ENCODE data around the gene JARID2.

JARID2 gene

DNA sequence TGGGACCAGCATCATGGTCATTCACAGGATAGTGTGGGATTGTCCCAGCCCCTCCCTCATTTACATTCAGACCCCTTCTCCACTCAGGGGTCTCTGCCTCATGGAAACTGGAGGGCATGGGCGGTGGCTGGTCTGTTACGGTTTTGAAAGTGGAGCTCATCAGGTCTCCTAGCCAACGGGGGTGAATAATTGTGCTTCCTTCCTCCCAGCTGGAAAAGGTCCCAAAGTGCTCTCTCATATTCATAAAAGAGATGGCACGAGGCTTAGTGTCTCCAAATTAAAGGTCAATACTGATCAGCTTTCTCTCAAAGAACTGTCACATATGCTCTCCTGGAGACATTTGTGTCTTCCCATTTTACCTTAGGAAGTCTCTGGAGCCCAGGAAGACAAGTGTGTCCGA lies 19.9 kb downstream of the JARID2 start:
- no peak overlapping the region for H3K4me3 ChIP-seq (ENCODE audit: low read depth, low read length)
- DNase-seq (ENCODE audit: low read depth), result no peak
- TF ChIP-seq, protein P1, sequence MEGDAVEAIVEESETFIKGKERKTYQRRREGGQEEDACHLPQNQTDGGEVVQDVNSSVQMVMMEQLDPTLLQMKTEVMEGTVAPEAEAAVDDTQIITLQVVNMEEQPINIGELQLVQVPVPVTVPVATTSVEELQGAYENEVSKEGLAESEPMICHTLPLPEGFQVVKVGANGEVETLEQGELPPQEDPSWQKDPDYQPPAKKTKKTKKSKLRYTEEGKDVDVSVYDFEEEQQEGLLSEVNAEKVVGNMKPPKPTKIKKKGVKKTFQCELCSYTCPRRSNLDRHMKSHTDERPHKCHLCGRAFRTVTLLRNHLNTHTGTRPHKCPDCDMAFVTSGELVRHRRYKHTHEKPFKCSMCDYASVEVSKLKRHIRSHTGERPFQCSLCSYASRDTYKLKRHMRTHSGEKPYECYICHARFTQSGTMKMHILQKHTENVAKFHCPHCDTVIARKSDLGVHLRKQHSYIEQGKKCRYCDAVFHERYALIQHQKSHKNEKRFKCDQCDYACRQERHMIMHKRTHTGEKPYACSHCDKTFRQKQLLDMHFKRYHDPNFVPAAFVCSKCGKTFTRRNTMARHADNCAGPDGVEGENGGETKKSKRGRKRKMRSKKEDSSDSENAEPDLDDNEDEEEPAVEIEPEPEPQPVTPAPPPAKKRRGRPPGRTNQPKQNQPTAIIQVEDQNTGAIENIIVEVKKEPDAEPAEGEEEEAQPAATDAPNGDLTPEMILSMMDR (IDR thresholded peaks at IDR 0.05; ENCODE audit: low read depth, low read length), result no peak

DNA sequence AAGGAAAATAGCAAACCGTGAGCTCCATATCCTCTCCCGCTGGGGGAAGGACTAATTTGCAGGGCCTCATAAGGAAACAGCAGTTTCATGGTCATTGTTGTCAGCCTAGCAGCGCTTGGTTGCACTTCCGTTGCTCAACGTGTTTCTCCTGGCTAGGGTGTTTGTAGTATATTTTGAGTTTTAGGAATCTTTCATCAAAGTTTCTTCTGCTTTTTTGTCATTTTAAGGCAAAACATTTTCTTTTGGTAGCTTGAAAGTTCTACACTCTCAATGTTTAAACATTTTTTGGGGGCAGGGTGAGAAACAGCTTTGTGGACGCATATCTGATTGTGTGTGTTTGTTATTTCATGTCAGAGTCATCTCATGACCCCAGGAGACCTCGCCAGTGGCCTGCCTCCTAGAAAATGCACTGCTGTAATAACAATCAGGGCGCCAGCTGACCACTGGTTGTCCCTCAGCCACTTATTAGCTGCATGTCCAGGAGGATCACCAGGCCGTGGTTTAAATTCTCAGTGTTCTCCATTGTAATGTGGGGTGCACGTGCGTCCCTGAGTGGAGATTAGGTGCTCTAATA lies 20.6 kb downstream of the JARID2 start:
- TF ChIP-seq MYC (IDR thresholded peaks at IDR 0.05; ENCODE audit: low read depth, low read length), result 0 out of 2 replicates have a peak, but pooled peaks have one; percentile 18
- TF ChIP-seq, protein P1 (IDR thresholded peaks at IDR 0.05; ENCODE audit: low read depth, low read length), result no peak
- DNase-seq (ENCODE audit: low read depth), result peak; percentile 42
- no peak overlapping the region for H3K4me3 ChIP-seq (ENCODE audit: low read depth, low read length)

DNA sequence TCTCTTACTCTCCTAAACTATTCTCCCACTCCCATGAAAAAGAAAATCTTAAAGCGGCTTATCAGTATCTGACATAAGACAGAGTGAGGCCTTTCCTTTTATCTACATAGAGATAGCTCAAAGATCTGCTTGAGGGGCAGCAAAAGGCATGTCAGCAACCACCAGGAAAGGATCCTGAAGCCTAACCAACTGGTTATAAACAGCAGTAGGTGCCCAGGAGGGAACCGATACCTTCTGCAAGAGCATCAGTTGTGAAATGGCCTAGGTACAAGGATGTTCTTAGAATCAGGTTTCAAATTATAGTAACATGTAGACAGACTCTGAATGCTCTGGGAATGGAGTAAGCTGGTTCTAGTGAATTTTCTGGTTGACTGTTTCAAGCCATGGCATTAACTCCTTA lies 21.4 kb downstream of the JARID2 start:
- DNase-seq (ENCODE audit: low read depth), result no peak
- H3K4me3 ChIP-seq (ENCODE audit: low read depth, low read length), result no peak overlapping the region
- TF ChIP-seq POLR2A (IDR thresholded peaks at IDR 0.05; ENCODE audit: extremely low read depth, insufficient read length), result no peak
- TF ChIP-seq MYC (IDR thresholded peaks at IDR 0.05; ENCODE audit: low read depth, low read length), result no peak
- TF ChIP-seq, protein P2, sequence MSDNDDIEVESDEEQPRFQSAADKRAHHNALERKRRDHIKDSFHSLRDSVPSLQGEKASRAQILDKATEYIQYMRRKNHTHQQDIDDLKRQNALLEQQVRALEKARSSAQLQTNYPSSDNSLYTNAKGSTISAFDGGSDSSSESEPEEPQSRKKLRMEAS (IDR thresholded peaks at IDR 0.05; ENCODE audit: low read depth, low read length), result no peak
- TF ChIP-seq, protein P1 (IDR thresholded peaks at IDR 0.05; ENCODE audit: low read depth, low read length), result no peak

DNA sequence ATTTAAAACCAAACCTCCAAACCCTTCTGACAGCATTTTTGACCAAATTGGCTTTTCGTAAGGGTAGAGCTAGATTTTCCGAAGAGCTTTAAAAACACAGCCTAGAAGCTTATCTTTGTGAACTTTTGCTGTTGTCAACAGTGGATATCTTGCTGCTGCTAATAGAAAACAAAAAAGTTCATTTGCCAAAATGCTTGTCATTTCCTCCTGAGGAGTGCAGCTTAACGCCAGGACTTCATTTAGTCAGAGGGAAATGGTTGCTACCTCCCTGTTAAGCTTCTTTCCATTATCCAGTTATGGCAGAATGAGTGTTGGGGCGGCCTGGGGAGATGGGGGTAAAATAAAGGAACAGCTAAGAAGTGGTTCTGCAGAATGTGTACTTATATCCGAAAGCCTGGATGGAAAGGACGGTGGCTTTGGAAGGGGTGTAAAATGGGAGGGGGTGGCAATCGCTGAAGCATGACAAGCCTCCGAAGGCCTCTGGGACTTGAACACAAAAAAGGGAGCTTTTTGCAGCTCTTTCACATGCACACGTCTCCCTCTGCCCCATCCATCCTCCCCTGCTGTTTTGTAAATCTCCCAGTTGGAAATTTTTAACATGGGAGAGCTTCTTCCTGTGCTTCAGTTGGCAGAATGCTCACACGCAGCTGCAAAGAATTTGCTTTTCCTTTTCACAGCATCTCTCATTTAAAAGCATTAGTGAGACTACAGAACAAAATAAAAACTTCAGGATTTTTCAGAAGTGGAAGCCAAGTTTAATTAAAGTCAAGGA lies 22.5 kb downstream of the JARID2 start:
- no peak overlapping the region for H3K4me3 ChIP-seq (ENCODE audit: low read depth, low read length)
- DNase-seq (ENCODE audit: low read depth), result no peak
- TF ChIP-seq POLR2A (IDR thresholded peaks at IDR 0.05; ENCODE audit: extremely low read depth, insufficient read length) (no peak), MYC (IDR thresholded peaks at IDR 0.05; ENCODE audit: low read depth, low read length) (no peak)
- TF ChIP-seq, protein P1 (IDR thresholded peaks at IDR 0.05; ENCODE audit: low read depth, low read length), result no peak
- TF ChIP-seq, protein P2 (IDR thresholded peaks at IDR 0.05; ENCODE audit: low read depth, low read length), result no peak

DNA sequence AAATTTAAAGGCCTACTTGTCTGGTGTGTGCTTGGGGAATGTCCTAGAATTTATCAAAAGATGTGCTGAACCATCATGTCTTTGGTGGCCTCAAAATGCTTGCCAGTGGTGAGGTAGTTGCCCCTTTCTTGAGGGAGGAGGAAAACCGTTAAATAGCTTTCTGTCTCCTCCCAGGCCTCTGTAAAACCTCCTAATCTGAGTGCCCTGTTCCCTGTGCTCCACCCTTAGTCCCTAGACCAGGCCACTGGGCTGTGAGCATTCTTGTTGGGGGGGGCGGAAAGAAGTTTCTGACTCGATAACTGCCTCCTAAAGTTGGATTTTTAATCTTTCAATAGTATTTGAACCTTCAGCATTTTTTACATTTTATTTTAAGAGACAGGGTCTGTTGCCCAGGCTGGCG lies 23.1 kb downstream of the JARID2 start:
- DNase-seq (ENCODE audit: low read depth), result no peak
- H3K4me3 ChIP-seq (ENCODE audit: low read depth, low read length), result no peak overlapping the region
- TF ChIP-seq, protein P2 (IDR thresholded peaks at IDR 0.05; ENCODE audit: low read depth, low read length), result no peak
- TF ChIP-seq MYC (IDR thresholded peaks at IDR 0.05; ENCODE audit: low read depth, low read length) (no peak), POLR2A (IDR thresholded peaks at IDR 0.05; ENCODE audit: extremely low read depth, insufficient read length) (no peak)
- TF ChIP-seq, protein P1 (IDR thresholded peaks at IDR 0.05; ENCODE audit: low read depth, low read length), result no peak

DNA sequence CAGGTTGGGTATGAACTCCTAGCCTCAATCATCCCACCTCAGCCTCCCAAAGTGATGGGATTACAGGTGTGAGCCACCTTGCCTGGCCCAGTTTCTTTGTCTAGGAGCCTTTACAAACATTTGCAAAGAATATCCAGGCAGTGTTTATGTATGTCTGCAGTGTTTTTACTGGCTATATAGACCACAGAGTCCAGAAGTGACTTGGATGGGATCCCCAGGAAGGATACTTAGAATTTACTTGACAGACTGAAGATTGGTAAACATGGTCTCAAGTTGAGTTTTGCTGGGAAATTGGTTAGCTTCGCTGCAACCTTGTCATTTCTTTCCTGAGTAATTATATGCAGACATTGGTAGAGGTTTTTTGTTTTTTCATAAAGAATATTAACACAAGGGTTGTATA lies 23.8 kb downstream of the JARID2 start:
- DNase-seq (ENCODE audit: low read depth), result no peak
- no peak for TF ChIP-seq MYC (IDR thresholded peaks at IDR 0.05; ENCODE audit: low read depth, low read length)
- TF ChIP-seq, protein P2 (IDR thresholded peaks at IDR 0.05; ENCODE audit: low read depth, low read length), result no peak
- TF ChIP-seq POLR2A (IDR thresholded peaks at IDR 0.05; ENCODE audit: extremely low read depth, insufficient read length), result no peak
- TF ChIP-seq, protein P1 (IDR thresholded peaks at IDR 0.05; ENCODE audit: low read depth, low read length), result no peak
- no peak overlapping the region for H3K4me3 ChIP-seq (ENCODE audit: low read depth, low read length)

Data from NB4 (cell line).